ENCODE data around the gene BMP8B.

GRCh38 chr1:39835935-39836594 is 47.4 kb upstream of the BMP8B start:
- TF ChIP-seq POLR2A (IDR thresholded peaks at IDR 0.05): no peak
- no peak for TF ChIP-seq CTCF (IDR thresholded peaks at IDR 0.05)

Measured in heart left ventricle (tissue), 13 donors.